GM18520 (cell line): ENCODE measurements around the gene CIITA.
"Not testable (repeated sequence)": the region's sequence is repeated elsewhere in the genome, so short reads cannot be mapped to it uniquely, and the experiment has no call there.

ENCODE experiments used
- ATAC-seq: cut with Tn5 transposase; IDR thresholded peaks from one replicate; pipeline ENCODE4 v1.9.1; 2021; ENCODE audit not compliant: unreplicated experiment

CIITA gene

GRCh38 chr16:10950393-10950792 is 73.4 kb downstream of the CIITA start:
- ATAC-seq = no peak

GRCh38 chr16:10951026-10951425 is 74.0 kb downstream of the CIITA start:
- no peak for ATAC-seq

- ATAC-seq = no peak
These were observed 77.9 kb downstream of the CIITA start for GRCh38 chr16:10954903-10955302.

- no peak for ATAC-seq
These were observed 80.9 kb downstream of the CIITA start for GRCh38 chr16:10957771-10958482.

- no peak for ATAC-seq
These were observed 82.2 kb downstream of the CIITA start for GRCh38 chr16:10959161-10959560.

GRCh38 chr16:10961231-10961630 is 84.2 kb downstream of the CIITA start:
- ATAC-seq = no peak

- no peak for ATAC-seq
These were observed 87.3 kb downstream of the CIITA start for GRCh38 chr16:10964039-10964890.

GRCh38 chr16:10964891-10965326 is 87.9 kb downstream of the CIITA start:
- peak; percentile 42 for ATAC-seq

- peak; percentile 45 for ATAC-seq
These were observed 88.5 kb downstream of the CIITA start for GRCh38 chr16:10965440-10966061.

- ATAC-seq = no peak
These were observed 89.1 kb downstream of the CIITA start for GRCh38 chr16:10966129-10966528.

- ATAC-seq = not testable (repeated sequence)
These were observed 89.6 kb downstream of the CIITA start for GRCh38 chr16:10966559-10966958.

- ATAC-seq = no peak
These were observed 91.0 kb downstream of the CIITA start for GRCh38 chr16:10967986-10968385.

- no peak for ATAC-seq
These were observed 91.5 kb downstream of the CIITA start for GRCh38 chr16:10968498-10968897.

GRCh38 chr16:10969615-10970014 is 92.6 kb downstream of the CIITA start:
- ATAC-seq = no peak

- no peak for ATAC-seq
These were observed 93.1 kb downstream of the CIITA start for GRCh38 chr16:10970065-10970464.

GRCh38 chr16:10971560-10971961 is 94.6 kb downstream of the CIITA start:
- no peak for ATAC-seq

GRCh38 chr16:10972108-10972818 is 95.3 kb downstream of the CIITA start:
- ATAC-seq = no peak

- no peak for ATAC-seq
These were observed 95.9 kb downstream of the CIITA start for GRCh38 chr16:10972819-10973464.

- ATAC-seq = no peak
These were observed 99.6 kb downstream of the CIITA start for GRCh38 chr16:10976634-10977033.

GRCh38 chr16:10978124-10978523 is 101.1 kb downstream of the CIITA start:
- no peak for ATAC-seq
